Mesothelial cell of epicardium (in vitro differentiated cells): ENCODE measurements around the gene KCNAB1. TPM values are rescaled to one million over a fixed set of nuclear protein-coding genes. Genes with fewer than 3 reads are reported as not detected.

Experiments used
- DNase-seq, 2 experiments: peaks; one replicate each; pipeline ENCODE4 v3.0.0; 2021; ENCODE audit warnings: low spot score in 2 of 2; ENCODE audit not compliant: unreplicated experiment in 2 of 2
- H3K27ac Mint-ChIP-seq: 2 replicates; pipeline ENCODE4 v1.8.0; 2021; ENCODE audit warnings: mixed read lengths
- H3K27me3 Mint-ChIP-seq: 2 replicates; pipeline ENCODE4 v1.8.0; 2021; ENCODE audit warnings: low read depth, mixed read lengths
- H3K36me3 Mint-ChIP-seq: 2 replicates; pipeline ENCODE4 v1.8.0; 2021; ENCODE audit warnings: mixed read lengths
- H3K4me1 Mint-ChIP-seq: 2 replicates; pipeline ENCODE4 v1.8.0; 2021; ENCODE audit warnings: mixed read lengths
- H3K4me3 Mint-ChIP-seq: 2 replicates; pipeline ENCODE4 v1.8.0; 2021; ENCODE audit warnings: mild to moderate bottlenecking, moderate library complexity, mixed read lengths
- H3K9me3 Mint-ChIP-seq: 2 replicates; pipeline ENCODE4 v1.8.0; 2021; ENCODE audit warnings: mixed read lengths
- total RNA-seq: library from RNA; stranded (reverse); gene quantifications from 3 replicates; pipeline ENCODE4 v1.2.1, GENCODE V29; 2021
- TF ChIP-seq, protein P1 (sequence below): fragments of 200-600 bp; sonication (generic); IDR thresholded peaks from one replicate; pipeline ENCODE4 v1.5.0; 2021; ENCODE audit warnings: antibody characterized with exemption; ENCODE audit not compliant: unreplicated experiment

KCNAB1 gene
- total RNA-seq, 1 donor from 2014 or later = 3.7 TPM

DNA sequence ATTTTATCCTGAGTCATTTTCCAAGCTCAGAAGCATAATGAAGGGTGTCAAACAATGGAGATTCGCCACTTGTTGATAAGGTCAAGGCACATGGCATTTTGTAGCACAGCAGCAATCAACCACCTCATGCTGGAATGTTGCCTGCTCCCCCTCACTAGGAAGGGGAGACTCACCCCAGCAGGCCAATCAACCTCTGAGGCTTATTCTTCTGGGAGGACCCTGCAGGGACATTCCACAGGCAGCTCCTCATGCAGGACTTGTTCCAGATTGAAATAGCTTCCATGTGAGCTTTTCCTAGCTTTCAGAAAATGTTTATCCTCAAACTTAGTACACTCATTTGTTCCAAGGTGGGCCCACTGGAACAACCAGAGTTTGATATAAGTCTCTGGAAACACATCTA, 356.9 kb downstream of the KCNAB1 start:
- no peaks in the 10 kb centered on the region for H3K9me3 Mint-ChIP-seq

DNA sequence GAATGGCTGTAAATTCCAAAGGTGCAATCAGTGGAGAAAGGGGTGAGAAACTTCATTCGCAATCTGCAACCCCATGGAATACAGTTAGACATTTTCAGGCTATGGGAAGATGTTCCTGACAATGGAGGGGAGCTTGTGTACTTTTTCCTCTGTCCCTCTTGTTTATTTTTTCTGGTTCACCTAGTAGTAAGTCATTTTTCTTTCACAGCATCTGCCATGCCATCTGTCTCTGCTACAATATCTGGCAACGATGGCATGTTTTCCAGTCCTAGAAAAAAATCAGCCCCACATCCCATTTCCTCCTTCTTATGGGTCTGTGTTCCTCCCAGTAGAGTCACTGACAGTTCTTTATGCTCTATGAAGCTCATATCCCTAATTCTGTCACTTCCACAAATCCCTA, 358.5 kb downstream of the KCNAB1 start:
- DNase-seq = no peak
- Mint-ChIP-seq H3K4me3 (no peak overlapping the region), H3K27me3 (no peaks in the 10 kb centered on the region), H3K9me3 (no peaks in the 10 kb centered on the region), H3K36me3 (no peaks in the 10 kb centered on the region), H3K4me1 (peaks cover 43% of the 10 kb centered on the region), H3K27ac (no peak overlapping the region)
- TF ChIP-seq, protein P1, sequence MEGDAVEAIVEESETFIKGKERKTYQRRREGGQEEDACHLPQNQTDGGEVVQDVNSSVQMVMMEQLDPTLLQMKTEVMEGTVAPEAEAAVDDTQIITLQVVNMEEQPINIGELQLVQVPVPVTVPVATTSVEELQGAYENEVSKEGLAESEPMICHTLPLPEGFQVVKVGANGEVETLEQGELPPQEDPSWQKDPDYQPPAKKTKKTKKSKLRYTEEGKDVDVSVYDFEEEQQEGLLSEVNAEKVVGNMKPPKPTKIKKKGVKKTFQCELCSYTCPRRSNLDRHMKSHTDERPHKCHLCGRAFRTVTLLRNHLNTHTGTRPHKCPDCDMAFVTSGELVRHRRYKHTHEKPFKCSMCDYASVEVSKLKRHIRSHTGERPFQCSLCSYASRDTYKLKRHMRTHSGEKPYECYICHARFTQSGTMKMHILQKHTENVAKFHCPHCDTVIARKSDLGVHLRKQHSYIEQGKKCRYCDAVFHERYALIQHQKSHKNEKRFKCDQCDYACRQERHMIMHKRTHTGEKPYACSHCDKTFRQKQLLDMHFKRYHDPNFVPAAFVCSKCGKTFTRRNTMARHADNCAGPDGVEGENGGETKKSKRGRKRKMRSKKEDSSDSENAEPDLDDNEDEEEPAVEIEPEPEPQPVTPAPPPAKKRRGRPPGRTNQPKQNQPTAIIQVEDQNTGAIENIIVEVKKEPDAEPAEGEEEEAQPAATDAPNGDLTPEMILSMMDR = no peak

More for the DNA sequence above, 356.9 kb downstream of the KCNAB1 start:
- Mint-ChIP-seq H3K4me1 (peaks cover 44% of the 10 kb centered on the region), H3K27me3 (no peaks in the 10 kb centered on the region), H3K27ac (peak overlapping the region; percentile 66), H3K4me3 (no peak overlapping the region), H3K36me3 (no peaks in the 10 kb centered on the region)
- TF ChIP-seq, protein P1 = no peak
- no peak for DNase-seq

DNA sequence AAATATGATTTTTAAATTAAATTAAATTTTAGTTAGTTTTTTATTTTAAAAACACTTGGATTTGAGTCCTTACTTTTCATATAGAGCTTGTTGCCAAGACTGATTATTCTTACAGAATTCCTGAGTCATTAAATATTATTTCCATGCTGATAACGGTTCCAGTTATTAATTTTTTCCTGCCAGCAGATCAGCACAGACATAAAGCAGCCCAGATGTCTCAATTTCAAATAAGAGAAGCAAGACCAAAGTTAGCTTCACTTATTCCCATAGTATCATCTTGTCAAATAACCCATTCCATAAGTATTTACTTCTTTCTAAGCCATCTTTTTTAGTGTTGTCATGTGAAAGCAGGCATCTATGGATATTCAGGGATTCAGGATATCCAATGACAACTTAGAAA, 359.2 kb downstream of the KCNAB1 start:
- Mint-ChIP-seq H3K27me3 (no peaks in the 10 kb centered on the region), H3K27ac (no peak overlapping the region), H3K4me1 (peaks cover 43% of the 10 kb centered on the region), H3K36me3 (no peaks in the 10 kb centered on the region), H3K9me3 (no peaks in the 10 kb centered on the region), H3K4me3 (no peak overlapping the region)
- no peak for DNase-seq
- TF ChIP-seq, protein P1 = no peak

DNA sequence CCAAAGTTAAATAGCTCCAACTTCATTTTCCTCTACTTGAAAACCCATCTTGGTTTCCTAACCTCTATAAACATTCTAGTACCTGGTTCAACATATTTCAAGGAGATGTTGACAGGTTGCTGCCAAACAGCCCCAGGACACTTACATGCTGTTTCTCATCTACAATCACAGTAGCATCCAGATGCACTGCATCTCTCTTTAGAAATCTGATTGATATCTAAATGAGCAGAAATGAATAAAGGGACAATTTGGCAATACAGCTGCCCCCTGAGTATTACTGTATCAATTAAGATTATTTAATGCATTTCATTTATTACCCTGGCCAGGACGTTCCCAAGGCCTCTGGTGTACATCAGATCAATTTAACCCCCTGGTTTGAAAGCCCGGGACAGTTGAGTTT, 360.6 kb downstream of the KCNAB1 start:
- no peak for DNase-seq
- H3K9me3 Mint-ChIP-seq = no peaks in the 10 kb centered on the region
- no peaks in the 10 kb centered on the region for H3K27me3 Mint-ChIP-seq
- H3K27ac Mint-ChIP-seq = no peak overlapping the region
- no peaks in the 10 kb centered on the region for H3K36me3 Mint-ChIP-seq
- peaks cover 36% of the 10 kb centered on the region for H3K4me1 Mint-ChIP-seq
- TF ChIP-seq, protein P1 = no peak
- H3K4me3 Mint-ChIP-seq = no peak overlapping the region

DNA sequence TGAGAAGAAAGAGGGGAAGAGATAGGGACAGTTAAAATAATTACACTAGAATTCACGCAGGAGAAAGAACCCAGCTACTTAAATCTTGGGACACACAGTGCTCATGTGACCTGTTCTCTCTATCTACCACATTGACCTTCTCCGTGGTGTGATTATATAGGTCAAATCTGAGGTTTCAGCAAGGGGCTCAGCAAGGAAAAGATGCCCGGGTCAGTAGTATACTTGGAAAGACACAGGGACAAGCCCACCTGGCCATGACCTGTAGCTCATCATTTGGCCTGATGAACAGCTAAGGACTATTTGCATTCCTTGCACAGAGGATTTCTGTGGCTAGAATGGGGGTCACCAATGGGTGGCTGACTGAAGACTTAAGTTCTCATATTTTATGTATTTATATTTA, 362.6 kb downstream of the KCNAB1 start:
- Mint-ChIP-seq H3K4me3 (no peak overlapping the region), H3K36me3 (no peaks in the 10 kb centered on the region), H3K27ac (no peak overlapping the region), H3K27me3 (no peaks in the 10 kb centered on the region), H3K4me1 (peaks cover 30% of the 10 kb centered on the region), H3K9me3 (no peaks in the 10 kb centered on the region)
- DNase-seq = no peak
- TF ChIP-seq, protein P1 = no peak

DNA sequence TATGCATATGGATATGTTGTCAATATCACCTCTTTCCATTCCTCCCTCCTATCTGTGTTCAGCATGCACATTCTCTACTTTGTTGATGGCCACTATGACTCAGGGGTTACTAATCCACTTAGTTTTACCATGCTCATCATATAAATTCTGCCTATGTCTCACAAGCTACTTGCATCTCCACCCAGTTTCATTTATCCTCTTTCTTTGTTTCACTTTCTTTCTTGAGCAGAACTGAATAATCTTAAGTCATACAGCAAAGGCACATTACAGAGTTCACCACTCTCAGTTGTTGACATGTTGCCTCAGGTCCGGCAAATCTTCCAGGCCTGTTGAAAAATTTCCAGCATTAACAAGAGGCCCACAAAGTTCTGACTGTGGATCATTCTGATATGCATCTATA, 363.0 kb downstream of the KCNAB1 start:
- no peaks in the 10 kb centered on the region for H3K9me3 Mint-ChIP-seq
- H3K27me3 Mint-ChIP-seq = no peaks in the 10 kb centered on the region
- no peaks in the 10 kb centered on the region for H3K36me3 Mint-ChIP-seq
- H3K4me3 Mint-ChIP-seq = no peak overlapping the region
- peaks cover 30% of the 10 kb centered on the region for H3K4me1 Mint-ChIP-seq
- TF ChIP-seq, protein P1 = no peak
- no peak for DNase-seq
- peak overlapping the region; percentile 23 for H3K27ac Mint-ChIP-seq
